HEK293 (cell line): ENCODE measurements around the gene B3GNT3.

Experiments
- CTCF ChIA-PET: fragments of 350-600 bp; formaldehyde crosslinking; extraction: SDS; loops from one replicate; lab custom pipeline; 2021; ENCODE audit warnings: antibody characterized with exemption; lab: Yijun Ruan, JAX
- POLR2A ChIA-PET: fragments of 300-600 bp; formaldehyde crosslinking; extraction: SDS; loops from one replicate; lab custom pipeline; 2020; ENCODE audit warnings: antibody characterized with exemption, inconsistent platforms; lab: Yijun Ruan, JAX
- H3K27ac ChIP-seq: fragments of 200-500 bp; sonication (Bioruptor generic); 2 replicates; pipeline ENCODE4 v1.5.1; 2014; ENCODE audit warnings: low read depth, low read length, control low read depth, inconsistent platforms; ENCODE audit errors: extremely low read depth
- H3K36me3 ChIP-seq, 2 experiments: fragments of 200-500 bp in 1 of 2; sonication (Bioruptor generic) in 1 of 2; 1 replicate in 1 of 2; 2 replicates in 1 of 2; pipeline ENCODE4 v1.5.1; 2014 to 2017; ENCODE audit warnings: inconsistent platforms in 2 of 2, low read length in 2 of 2; ENCODE audit not compliant: control insufficient read depth in 2 of 2, insufficient read depth in 1 of 2
- H3K4me1 ChIP-seq: fragments of 200-500 bp; sonication (Bioruptor generic); 2 replicates; pipeline ENCODE4 v1.5.1; 2014; ENCODE audit warnings: mild to moderate bottlenecking, low read length, inconsistent platforms; ENCODE audit not compliant: control insufficient read depth, insufficient read depth
- H3K4me3 ChIP-seq: 2 replicates; pipeline ENCODE4 v1.5.1; 2011; ENCODE audit warnings: low read depth, mild to moderate bottlenecking, control low read depth, low read length, moderate library complexity
- H3K9me3 ChIP-seq: fragments of 200-500 bp; sonication (Bioruptor generic); 2 replicates; pipeline ENCODE4 v1.5.1; 2014; ENCODE audit warnings: low read depth, low read length, inconsistent platforms; ENCODE audit not compliant: control insufficient read depth, insufficient read depth
- CTCF ChIP-seq: fragments of 450-650 bp; formaldehyde crosslinking; IDR thresholded peaks from 2 replicates; pipeline ENCODE4 v1.5.1; 2016; ENCODE audit warnings: missing biosample characterization, missing genetic modification characterization
- GLIS1 ChIP-seq: fragments of 450-650 bp; formaldehyde crosslinking; IDR thresholded peaks from 2 replicates; pipeline ENCODE4 v1.5.1; 2016; ENCODE audit warnings: missing biosample characterization, missing genetic modification characterization
- PRDM4 ChIP-seq: fragments of 450-650 bp; formaldehyde crosslinking; IDR thresholded peaks from 2 replicates; pipeline ENCODE4 v1.5.1; 2017; ENCODE audit warnings: missing biosample characterization, missing genetic modification characterization
- YY1 ChIP-seq: fragments of 450-650 bp; formaldehyde crosslinking; IDR thresholded peaks from 2 replicates; pipeline ENCODE4 v1.5.1; 2018; ENCODE audit warnings: missing biosample characterization, missing genetic modification characterization
- ZBTB17 ChIP-seq: fragments of 450-650 bp; formaldehyde crosslinking; IDR thresholded peaks from 2 replicates; pipeline ENCODE4 v1.5.1; 2016; ENCODE audit warnings: missing biosample characterization, missing genetic modification characterization
- ZFP41 ChIP-seq: fragments of 450-650 bp; formaldehyde crosslinking; IDR thresholded peaks from 2 replicates; pipeline ENCODE4 v1.5.1; 2016; ENCODE audit warnings: missing biosample characterization, missing genetic modification characterization, borderline replicate concordance
- ZNF121 ChIP-seq: fragments of 450-650 bp; formaldehyde crosslinking; IDR thresholded peaks from 2 replicates; pipeline ENCODE4 v1.5.1; 2016; ENCODE audit warnings: missing biosample characterization, missing genetic modification characterization
- ZNF175 ChIP-seq: fragments of 450-650 bp; formaldehyde crosslinking; IDR thresholded peaks from 2 replicates; pipeline ENCODE4 v1.5.1; 2016; ENCODE audit warnings: missing biosample characterization, missing genetic modification characterization
- ZNF24 ChIP-seq: fragments of 450-650 bp; formaldehyde crosslinking; IDR thresholded peaks from 2 replicates; pipeline ENCODE4 v1.5.1; 2016; ENCODE audit warnings: missing biosample characterization, missing genetic modification characterization
- ZNF354C ChIP-seq: fragments of 450-650 bp; formaldehyde crosslinking; IDR thresholded peaks from 2 replicates; pipeline ENCODE4 v1.5.1; 2016; ENCODE audit warnings: missing biosample characterization, missing genetic modification characterization, low read depth, borderline replicate concordance
- ZNF426 ChIP-seq: fragments of 450-650 bp; formaldehyde crosslinking; IDR thresholded peaks from 2 replicates; pipeline ENCODE4 v1.5.1; 2017; ENCODE audit warnings: missing biosample characterization, missing genetic modification characterization, mild to moderate bottlenecking, inconsistent platforms, moderate library complexity
- ZNF488 ChIP-seq: fragments of 450-650 bp; formaldehyde crosslinking; IDR thresholded peaks from 2 replicates; pipeline ENCODE4 v1.5.1; 2016; ENCODE audit warnings: missing biosample characterization, missing genetic modification characterization
- ZNF624 ChIP-seq: fragments of 450-650 bp; formaldehyde crosslinking; IDR thresholded peaks from 2 replicates; pipeline ENCODE4 v1.5.1; 2017; ENCODE audit warnings: missing biosample characterization, missing genetic modification characterization
- ZNF768 ChIP-seq: fragments of 450-650 bp; formaldehyde crosslinking; IDR thresholded peaks from 2 replicates; pipeline ENCODE4 v1.5.1; 2018; ENCODE audit warnings: missing biosample characterization, mild to moderate bottlenecking, missing genetic modification characterization
- ZNF830 ChIP-seq: fragments of 450-650 bp; IDR thresholded peaks from 2 replicates; pipeline ENCODE4 v1.5.0; 2018; ENCODE audit warnings: missing biosample characterization, missing genetic modification characterization, low read depth, mild to moderate bottlenecking, moderate library complexity

B3GNT3 gene

GRCh38 chr19:17821190-17821589, 26.3 kb downstream of the B3GNT3 start, which contains the start of gene INSL3 (continued):
- TF ChIP-seq PRDM4 (tag by site-specific recombination) (no peak), ZNF175 (tag by site-specific recombination) (no peak)

GRCh38 chr19:17824339-17824738, 29.4 kb downstream of the B3GNT3 start:
- Histone ChIP-seq H3K36me3 (no peaks in the 10 kb centered on the region), H3K27ac (no peak overlapping the region), H3K4me1 (no peaks in the 10 kb centered on the region), H3K4me3 (no peak overlapping the region), H3K9me3 (no peaks in the 10 kb centered on the region)
- POLR2A ChIA-PET = interaction anchor here (0.6 kb wide), 1 partner anchor 184 kb away, joined by 3 read pairs; the partner anchor contains the start of gene ARRDC2
- TF ChIP-seq ZNF121 (tag by site-specific recombination) = no peak
- no peak for TF ChIP-seq ZNF488 (tag by site-specific recombination)
- no peak for TF ChIP-seq ZNF24 (tag by site-specific recombination)
- TF ChIP-seq CTCF = no peak
- no peak for TF ChIP-seq ZFP41 (tag by site-specific recombination)
- TF ChIP-seq ZBTB17 (tag by site-specific recombination) = no peak
- no peak for TF ChIP-seq ZNF354C
- TF ChIP-seq GLIS1 (tag by site-specific recombination) = peak; percentile 78
- CTCF ChIA-PET = interaction anchor here (0.6 kb wide), 1 partner anchor 48 kb away, joined by 4 read pairs; no protein-coding TSS in a partner anchor

GRCh38 chr19:17826508-17827056, 31.6 kb downstream of the B3GNT3 start:
- Histone ChIP-seq H3K4me3 (no peak overlapping the region), H3K36me3 (no peaks in the 10 kb centered on the region), H3K27ac (no peak overlapping the region), H3K4me1 (no peaks in the 10 kb centered on the region), H3K9me3 (no peaks in the 10 kb centered on the region)
- TF ChIP-seq ZNF175 (tag by site-specific recombination) = no peak
- TF ChIP-seq YY1 = no peak
- TF ChIP-seq ZNF768 (tag by site-specific recombination) = 0 out of 2 replicates have a peak, but pooled peaks have one; percentile 57
- TF ChIP-seq ZNF624 (tag by site-specific recombination) = no peak
- TF ChIP-seq ZNF830 (tag by site-specific recombination) = no peak
- no peak for TF ChIP-seq ZNF426 (tag by site-specific recombination)
- ChIA-PET CTCF (no interaction called here), POLR2A (interaction anchor here (1.1 kb wide), 1 partner anchor 33 kb away, joined by 5 read pairs; no protein-coding TSS in a partner anchor)
